OCI-LY7 (cell line): ENCODE data around the gene RNF207.

Experiments used
- CTCF ChIP-seq: fragments of 200-600 bp; sonication (generic); conservative IDR thresholded peaks from 2 replicates; pipeline ENCODE4 v1.5.1; 2014; ENCODE audit warnings: mild to moderate bottlenecking, antibody characterized with exemption, low read length, moderate library complexity, mixed read lengths
- EZH2phosphoT487 ChIP-seq: fragments of 200-600 bp; sonication (generic); IDR thresholded peaks from 2 replicates; pipeline ENCODE4 v1.6.1; 2018; ENCODE audit warnings: low read depth, borderline replicate concordance, mild to moderate bottlenecking, mixed run types, antibody characterized with exemption, low read length, moderate library complexity, mixed read lengths

- TF ChIP-seq CTCF (no peak), EZH2phosphoT487 (no peak)
These were observed 37.3 kb downstream of the RNF207 start for GRCh38 chr1:6243053-6243834.
